NCI-H2196 treated with DMSO at 0.1 percent for 48 hours (cell line): ENCODE measurements around the gene ADARB1.

Experiments
- DNase-seq: peaks from one replicate; lab custom pipeline; 2025; ENCODE audit not compliant: unreplicated experiment; lab: John Stamatoyannopoulos, UW

Gene ADARB1

DNA sequence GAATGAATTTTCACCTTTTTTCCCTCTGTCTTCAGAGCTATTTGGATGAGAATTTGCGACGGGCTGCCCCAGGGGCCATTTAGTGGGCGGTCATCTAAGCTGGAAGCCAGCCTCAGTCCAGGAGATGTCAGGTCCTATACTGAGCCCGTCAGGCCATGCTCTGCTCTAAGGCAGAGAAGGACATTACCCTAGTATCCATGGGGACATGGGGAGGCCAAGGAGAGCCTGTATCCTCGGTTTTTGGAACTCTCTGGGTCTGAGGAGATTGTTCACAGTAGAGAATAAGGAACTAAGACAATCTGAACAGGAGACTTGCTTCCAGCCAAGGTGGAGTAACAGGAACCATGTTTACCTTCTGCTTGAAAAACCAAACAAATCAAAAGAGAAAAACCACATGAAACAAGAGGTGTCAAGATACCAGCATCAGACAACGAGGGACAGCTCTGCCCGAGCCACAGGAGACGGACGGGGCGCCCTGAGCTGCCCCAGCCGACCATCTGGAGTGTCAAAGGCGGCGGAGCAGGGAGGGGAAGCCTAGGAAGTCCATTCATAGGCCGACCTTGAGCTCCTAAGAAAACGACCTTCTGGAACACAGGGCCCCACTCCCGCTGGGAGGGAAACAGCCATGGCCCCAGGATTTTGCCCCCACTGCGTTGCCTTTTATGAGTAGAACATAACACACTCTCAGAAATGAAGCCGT, 20.0 kb upstream of the ADARB1 start:
- DNase-seq, result no peak

DNA sequence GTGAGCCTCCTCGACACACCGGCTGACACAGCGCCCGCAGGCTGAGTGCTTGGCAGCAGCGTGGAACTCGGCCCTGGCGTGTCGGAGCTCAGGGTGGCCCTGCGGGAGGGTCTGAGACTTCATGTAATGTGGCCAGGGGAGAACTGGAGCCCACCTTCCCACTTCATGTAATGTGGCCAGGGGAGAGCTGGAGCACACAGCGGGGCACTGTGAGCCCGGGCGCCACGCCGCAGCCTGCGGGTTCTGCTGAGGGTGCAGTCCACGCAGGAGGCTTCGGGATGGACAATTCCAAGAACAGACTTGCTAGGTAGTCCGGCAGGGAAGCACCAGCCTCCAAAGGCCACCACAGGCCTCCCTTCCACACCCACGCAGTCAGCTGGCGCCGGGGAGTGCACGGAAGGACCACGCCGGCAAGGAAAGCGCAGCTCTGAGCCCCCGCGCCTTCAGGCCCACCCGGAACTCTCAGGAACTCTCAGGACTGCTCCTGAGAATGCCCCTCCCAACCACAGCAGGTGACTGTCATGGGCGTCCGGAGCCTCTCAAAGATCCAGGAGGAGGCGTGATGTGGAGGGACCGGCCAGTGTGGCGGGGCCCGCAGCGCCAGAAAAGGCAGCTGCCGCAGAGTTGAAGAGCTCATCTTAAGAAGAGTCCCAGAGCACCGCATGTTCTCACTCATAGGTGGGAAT, 19.3 kb upstream of the ADARB1 start:
- no peak for DNase-seq

DNA sequence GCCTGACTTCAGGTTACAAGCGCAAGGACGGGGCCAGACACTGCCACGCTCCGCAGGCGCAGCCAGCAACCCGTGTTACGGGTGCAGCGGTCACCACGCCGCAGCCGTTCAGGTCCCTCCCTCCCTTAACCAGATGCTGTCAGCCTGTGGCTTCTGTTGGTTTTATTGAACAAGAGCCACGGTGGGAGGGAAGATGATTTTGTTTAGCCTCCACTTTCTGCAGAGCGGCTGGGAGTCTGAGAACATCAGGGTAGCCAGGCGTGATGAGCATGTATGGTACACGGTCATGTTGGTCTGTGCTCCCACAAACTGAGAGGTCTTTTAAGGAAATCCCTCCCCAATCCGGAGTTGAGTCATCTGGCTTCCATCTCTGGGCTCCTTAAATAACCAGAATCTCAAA, 18.5 kb upstream of the ADARB1 start:
- DNase-seq, result no peak

DNA sequence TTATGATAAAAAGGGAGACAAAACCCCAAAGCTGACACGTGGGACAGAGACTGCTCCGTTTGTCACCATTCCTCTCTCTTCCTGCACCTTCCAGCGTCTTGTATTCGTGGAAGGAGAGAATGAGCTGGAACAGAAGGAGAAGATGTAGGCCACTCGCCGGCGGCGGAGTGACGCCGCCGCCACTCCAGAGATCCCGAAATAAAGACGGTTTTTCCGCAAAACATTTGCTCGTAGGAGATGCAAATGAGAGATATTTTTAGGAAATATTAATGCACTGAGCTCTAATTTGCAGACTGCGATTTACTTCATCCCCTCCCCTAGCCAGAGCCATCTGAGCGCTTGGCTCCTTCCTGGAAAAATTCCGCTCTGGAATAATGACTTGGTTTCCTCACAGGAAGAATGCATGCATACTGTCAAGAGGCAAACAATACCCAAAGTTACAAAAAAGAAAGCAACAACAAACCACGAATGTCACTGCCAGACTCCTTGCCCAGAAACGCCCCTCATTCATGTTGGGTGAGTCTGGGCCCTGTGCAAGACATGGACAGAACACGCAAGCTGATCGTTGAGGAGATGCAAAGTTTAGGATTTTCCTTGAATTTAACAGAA, 18.0 kb upstream of the ADARB1 start:
- no peak for DNase-seq

DNA sequence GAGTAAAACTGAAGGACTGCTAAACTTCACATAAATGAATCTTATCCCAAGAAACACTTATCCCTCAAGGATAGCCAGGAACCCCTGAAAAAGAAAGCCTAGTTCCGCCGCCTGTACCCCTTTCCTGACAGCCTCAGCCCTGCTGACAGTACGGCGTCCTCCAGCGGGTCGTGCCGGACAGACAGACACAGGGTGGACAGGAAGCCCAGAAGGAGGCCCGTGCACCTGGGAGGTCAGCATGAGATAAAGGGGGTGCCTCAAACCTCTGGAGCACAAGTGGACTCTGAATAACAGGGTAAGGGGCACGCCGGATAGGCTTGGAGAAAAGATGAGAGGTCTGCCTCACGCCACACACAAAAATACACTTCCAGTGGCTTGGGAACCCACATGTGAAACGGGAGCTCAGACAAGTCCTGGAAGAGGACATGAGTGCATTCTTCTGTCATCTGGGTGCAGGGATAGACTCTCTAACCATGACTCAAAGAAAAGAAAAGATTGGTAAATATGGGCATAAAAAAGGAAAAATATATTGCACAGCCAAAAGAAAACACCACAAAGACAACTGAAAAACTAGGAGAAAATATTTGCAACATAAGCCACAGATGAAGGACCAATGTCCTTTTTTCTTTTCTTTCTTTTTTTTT, 17.3 kb upstream of the ADARB1 start:
- DNase-seq, result no peak

DNA sequence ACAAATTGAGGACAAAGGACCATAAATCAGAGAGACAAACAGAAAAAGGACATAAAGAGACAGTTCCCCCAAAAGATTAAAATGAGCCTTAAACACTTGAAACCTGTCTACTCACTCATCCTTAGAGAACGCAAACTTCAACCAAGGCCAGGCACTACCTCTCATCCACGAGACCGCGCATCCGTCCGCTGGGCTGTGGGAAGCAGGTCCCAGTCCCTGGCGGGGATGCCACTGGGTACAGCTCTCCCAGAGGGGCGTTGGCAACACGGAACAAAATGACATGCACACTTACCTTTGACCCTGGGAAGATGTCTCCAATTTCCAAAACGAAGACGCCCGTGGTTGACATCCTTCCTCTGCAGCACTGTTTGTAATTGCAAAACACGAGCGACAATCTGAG, 16.5 kb upstream of the ADARB1 start:
- DNase-seq, result no peak

DNA sequence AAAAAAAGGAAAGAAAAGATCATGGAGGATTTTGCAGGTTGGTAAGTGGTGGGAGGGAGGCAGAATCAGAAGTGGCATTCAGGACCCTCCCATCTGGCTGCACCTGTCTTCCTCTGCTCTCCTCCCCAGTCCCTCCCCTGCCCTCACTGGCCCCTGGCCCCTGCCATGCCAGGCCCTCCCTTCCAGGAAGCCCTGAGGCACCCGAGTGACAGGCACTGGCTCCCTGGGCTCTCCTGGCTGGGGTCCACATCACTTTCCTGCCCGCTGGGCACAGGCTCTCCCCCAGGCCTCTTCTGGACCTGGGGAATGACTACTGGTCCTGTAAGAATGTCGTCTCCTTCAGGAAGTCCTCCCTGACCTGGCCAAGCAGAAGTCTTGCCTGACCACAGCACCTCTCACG, 15.3 kb upstream of the ADARB1 start:
- no peak for DNase-seq

DNA sequence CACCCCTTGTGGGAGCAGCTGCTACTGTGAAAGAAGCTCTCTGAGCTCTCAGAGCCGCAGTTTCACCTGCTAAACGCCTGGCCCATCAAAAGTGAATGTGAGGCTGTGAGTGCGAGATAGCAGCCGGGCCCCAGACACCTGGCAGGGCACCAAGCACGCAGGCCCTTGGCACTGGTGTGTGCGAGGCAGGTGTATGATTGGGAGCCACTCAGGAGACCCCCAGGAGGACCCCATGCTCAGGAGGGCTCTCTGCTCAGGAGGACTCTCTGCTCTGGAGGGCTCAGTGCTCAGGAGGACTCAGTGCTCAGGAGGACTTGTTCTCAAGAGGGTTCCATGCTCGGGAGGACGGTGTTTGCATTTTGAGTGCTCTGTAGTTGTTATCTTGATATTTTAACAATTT, 14.3 kb upstream of the ADARB1 start:
- DNase-seq, result no peak

DNA sequence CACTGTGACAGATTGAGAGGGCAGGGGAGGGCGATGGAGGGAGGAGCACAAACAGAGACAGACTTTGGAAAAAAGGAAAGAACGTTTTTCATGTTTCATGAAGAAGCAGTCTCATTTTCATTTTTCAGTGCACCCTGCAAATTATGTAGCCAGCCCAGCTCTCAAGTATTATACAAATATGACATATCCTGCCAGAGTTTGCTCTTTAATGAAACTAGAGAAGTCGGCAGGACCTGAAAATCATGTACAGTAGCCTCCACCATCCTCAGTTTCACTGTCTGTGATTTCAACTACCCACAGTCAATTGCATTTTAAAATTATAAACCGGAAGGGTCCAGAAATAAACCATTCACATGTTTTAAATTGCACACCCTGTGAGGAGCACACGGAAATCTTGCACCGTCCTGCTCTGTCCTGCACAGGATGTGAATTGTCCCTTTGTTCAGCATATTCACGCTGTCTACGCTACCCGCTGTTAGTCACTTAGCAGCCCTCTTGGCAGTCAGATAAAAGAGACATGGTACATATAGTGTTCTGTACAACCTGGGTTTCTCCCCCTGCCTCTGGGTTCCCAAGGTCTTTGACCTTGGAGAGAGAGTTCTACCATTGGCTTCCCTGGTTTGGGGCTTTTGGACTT, 13.6 kb upstream of the ADARB1 start:
- DNase-seq, result no peak

DNA sequence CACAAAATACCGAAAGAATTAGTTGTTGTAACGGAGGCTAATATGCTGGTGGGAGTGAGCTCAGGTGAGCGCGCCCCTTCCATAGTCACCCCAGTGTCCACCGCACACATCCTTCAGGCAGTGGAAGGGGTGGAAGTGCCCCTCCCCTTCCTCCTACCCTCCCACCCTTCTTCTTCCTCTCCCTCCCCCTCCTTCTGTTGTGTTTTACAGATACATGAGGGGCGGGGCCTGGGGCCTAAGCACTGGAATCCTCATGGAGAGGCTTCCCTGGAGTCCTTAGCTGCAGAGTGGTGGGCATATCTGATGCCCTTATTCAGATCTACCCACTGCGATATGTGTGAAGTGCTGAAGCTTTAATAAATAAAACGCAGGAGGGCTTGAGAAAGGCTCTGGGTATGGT, 10.3 kb upstream of the ADARB1 start:
- DNase-seq, result no peak

DNA sequence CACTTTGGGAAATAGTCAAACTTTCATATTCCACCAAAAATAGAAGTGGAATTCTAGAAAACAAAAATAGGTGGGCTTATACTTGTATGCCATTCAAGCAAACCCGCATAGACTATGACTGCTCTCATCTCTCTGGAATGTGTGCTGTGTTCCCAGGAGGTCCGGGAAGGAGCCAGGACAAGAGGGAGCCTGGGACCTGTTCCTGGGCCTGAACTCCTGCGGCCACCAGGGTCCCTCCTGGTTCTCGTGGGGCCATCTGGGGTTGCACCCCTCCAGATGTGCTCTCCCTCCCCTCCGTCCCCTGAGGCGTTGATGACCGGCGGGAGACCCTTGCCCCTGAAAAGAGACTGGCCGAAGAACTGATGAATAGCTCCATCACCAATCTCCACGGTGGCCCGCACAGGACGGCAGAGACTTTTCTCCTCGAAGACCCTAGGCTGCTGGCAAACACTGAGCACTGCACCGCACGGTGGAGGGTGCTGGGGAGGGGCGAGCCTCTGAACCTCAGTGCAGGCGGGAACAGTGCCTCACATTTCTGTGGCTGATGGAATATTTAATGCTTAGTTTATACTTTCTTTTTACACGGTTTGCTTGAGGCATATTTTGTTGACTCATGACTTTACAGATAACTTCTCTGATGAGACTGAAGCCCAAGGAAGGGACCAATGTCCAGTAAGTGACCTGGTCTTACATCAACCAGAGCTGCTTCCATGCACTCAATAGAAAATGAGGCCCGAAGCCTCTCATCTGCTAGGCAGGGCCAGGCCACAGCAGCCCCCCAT, 9.6 kb upstream of the ADARB1 start:
- no peak for DNase-seq

DNA sequence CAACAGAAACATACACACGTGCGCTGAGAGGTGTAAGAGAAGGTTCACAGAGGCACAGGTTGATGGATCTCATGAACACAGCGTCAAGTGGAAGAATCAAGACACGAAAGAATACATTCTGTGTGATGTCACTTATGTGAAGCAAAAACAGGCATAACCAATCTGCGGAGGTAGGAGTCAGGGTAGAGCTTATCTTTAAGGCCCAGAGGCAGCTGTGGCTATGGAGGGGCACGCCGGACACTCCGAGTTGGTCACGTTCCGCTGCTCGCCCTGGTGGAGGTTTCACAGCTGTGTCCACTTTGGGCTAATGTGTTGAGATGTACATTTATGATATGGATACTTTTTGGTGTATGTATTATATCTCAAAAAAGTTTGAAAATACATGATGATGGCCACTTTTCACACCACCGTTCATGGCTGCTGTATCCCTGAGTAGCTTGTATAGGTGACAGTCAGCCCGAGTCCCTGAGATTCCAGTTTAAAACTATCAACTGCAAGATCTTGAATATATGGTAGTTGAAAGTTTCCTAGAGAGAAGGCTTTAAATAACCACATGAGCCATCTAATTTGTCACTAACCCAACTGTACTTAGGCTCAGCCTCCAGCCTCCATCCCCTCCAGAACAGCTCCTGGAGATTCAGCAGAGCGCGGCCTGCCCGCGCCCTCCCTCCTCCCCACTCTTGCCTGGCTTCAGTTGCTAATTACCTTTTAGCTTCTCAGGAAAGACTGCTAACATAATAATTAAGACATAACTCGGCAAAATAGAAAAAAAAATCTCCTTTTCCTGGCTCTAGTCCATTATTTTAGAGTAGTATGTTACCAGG, 6.7 kb upstream of the ADARB1 start:
- DNase-seq, result no peak

DNA sequence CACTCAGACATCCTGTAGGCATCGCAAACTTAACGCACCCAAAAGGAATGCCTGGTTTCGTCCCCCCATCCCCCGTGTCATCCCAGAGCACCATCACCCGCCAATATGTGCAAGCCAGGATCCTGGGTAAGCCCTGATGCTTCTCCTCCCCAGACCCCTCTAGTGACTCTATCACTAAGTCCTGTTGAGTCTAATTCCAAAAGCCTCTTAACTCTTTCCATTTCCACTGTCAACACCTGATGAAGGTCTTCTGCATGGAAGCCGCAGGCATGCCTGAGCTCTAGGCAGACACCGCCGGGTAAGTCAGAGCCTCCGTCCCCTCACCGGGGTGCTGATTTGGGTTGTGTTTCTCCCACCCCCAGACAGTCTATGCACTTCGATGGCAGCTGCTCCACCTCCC, 5.3 kb upstream of the ADARB1 start:
- DNase-seq, result no peak

DNA sequence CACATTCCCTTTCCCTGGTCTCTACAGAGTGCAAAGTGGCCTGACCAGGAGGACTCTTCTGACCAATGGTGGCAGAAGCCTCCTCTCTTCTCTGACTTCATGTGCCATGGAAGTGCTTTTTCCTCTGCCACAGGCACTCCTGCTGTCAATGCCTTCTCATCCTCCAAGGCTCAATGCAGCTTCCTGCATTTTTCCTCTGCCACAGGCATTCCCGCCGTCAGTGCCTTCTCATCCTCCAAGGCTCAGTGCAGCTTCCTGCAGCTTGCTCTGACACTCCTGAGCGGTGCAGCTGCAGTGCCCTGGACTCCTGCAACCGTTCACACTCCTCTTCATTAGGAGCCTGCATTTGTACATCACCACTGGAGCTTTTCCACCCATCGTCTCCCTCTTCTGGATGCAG, 4.7 kb upstream of the ADARB1 start:
- DNase-seq, result no peak

DNA sequence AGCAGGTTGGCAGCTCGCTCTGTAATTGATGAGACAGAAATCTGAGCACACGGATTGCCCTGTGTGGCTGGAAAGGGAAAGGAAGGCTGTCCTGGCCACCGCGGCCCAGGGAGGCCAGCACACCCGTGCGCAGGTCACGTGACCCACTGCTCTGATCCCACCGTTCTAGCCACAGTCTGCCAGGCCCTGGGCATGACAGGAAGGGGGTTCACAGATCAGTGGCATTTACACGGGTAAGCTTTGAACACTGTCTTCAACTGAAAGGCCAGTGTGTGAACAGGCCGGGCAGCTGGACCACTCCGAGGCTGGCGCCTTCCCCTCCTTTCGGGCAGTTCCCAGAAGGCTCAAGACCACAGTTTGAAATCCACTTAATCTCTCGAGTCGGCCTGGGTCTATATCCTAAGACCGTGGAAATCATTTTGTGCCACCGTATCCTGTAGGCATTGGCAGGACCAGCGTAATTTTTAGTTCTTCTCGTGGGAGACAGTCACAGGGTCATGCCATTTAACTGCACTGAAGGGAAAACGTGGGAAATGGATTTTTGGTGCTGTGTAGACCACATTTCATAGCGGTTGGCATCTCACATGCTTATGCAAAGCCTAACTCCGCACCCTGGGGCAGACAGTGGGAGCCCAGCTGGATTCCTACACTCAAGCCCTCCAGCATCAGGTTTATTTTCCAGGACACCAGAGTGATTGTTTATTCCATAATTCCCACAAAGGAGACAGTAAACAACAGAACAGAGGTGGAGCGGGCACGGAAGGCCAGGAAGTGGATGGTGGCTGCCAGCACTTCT, 3.1 kb upstream of the ADARB1 start:
- DNase-seq, result no peak

DNA sequence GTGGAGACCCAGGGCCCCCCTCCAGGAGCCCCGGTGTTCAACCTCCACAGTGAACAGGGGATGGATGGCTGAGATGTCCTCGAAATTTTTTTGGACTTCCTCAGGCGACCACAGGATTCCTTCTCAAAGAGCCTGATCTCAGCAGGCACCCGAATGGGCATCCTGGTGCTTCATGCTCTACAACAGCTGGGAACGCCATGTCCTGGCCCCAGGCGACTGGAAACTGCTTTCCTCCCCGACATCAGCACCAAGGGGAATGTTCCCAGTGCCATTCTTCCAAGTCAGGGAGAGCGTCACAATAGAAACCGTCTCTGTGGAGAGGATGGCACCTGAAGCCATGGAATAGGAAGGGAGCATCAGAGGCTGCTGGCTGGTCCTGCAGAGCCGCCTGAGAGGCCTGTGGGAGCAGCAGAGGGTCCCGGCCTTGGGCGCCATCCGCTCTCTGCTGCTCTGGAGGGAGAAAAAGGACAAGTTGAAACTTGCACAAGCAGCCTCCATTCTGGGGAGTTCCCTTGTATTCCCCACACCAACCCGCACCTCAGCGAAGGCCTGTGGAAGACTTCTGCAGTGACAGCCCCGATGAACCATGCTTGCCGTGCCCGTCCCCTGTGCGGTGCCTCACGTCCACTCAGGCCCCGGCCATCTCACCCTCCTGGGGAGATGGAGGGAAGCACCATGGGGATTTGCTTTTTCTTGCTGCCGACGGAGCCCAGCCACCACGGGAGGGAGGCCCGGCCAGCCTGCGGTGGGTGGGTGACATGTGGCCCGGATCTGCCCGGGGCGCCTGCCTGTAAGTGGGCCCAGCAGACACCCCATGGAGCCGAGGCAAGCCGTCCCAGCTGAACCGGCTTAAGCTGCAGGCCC, 2.3 kb upstream of the ADARB1 start:
- DNase-seq, result no peak

DNA sequence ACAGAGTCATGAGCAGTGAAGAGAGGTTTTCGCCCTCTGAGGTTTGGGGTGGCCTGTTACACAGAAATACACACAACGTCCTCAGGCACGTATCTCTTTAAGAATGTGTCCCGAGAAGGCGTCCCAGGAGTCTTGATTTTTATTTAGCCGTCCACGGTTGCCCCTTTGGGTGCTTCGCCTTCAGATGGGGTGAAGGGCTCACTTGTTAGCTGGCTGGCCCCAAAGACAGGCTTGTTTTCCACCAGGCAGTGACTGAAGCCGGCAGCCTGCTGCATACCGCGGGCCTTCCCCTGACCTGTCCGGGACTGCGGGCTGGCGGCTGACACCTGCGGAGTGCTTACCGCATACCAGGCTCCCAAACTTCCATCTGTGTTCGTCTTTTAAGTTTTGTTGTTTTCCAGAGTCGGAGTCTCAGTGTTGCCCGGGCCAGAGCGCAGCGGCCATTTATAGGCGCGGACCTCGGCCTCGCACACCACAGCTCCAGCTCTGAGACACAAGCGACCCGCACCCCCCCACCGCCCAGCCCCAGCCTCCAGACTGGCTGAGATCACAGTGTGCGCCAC, 1.6 kb upstream of the ADARB1 start:
- no peak for DNase-seq
